ENCODE results near the gene VWF. TPM values are rescaled to one million over a fixed set of nuclear protein-coding genes. Genes with fewer than 3 reads are reported as not detected.
"Not testable (repeated sequence)": the region's sequence is repeated elsewhere in the genome, so short reads cannot be mapped to it uniquely, and the experiment has no call there.

Gene VWF
- total RNA-seq, 1 donor = 13.5 TPM

GRCh38 chr12:6010631-6011350 lies 113.7 kb downstream of the VWF start:
- DNase-seq (ENCODE audit: low read depth in 2 of 3, low spot score in 2 of 3) = not testable (repeated sequence)

- no peak for DNase-seq (ENCODE audit: low read depth in 2 of 3, low spot score in 2 of 3)
Observed at GRCh38 chr12:5997260-5997659, 127.2 kb downstream of the VWF start.

- DNase-seq (ENCODE audit: low read depth in 2 of 3, low spot score in 2 of 3) = no peak
Observed at GRCh38 chr12:5996459-5996858, 128.0 kb downstream of the VWF start.

- no peak for DNase-seq (ENCODE audit: low read depth in 2 of 3, low spot score in 2 of 3)
Observed at GRCh38 chr12:5989621-5990020, 134.8 kb downstream of the VWF start.

GRCh38 chr12:5988659-5989116 lies 135.8 kb downstream of the VWF start:
- peak; percentile 37 to 80 (median 68) for DNase-seq (ENCODE audit: low read depth in 2 of 3, low spot score in 2 of 3)

GRCh38 chr12:5988088-5988487 lies 136.4 kb downstream of the VWF start:
- DNase-seq (ENCODE audit: low read depth in 2 of 3, low spot score in 2 of 3) = no peak

GRCh38 chr12:5987573-5987972 lies 136.9 kb downstream of the VWF start:
- no peak for DNase-seq (ENCODE audit: low read depth in 2 of 3, low spot score in 2 of 3)

GRCh38 chr12:5985471-5985870 lies 139.0 kb downstream of the VWF start:
- no peak for DNase-seq (ENCODE audit: low read depth in 2 of 3, low spot score in 2 of 3)

- no peak for DNase-seq (ENCODE audit: low read depth in 2 of 3, low spot score in 2 of 3)
Observed at GRCh38 chr12:5984873-5985272, 139.6 kb downstream of the VWF start.

GRCh38 chr12:5982106-5982505 lies 142.4 kb downstream of the VWF start:
- DNase-seq (ENCODE audit: low read depth in 2 of 3, low spot score in 2 of 3) = no peak

GRCh38 chr12:5977556-5977955 lies 146.9 kb downstream of the VWF start:
- DNase-seq (ENCODE audit: low read depth in 2 of 3, low spot score in 2 of 3) = no peak

GRCh38 chr12:5976711-5977110 lies 147.8 kb downstream of the VWF start:
- no peak for DNase-seq (ENCODE audit: low read depth in 2 of 3, low spot score in 2 of 3)

- DNase-seq (ENCODE audit: low read depth in 2 of 3, low spot score in 2 of 3) = no peak
Observed at GRCh38 chr12:5976196-5976595, 148.3 kb downstream of the VWF start.

GRCh38 chr12:5973461-5974115 lies 150.9 kb downstream of the VWF start:
- no peak for DNase-seq (ENCODE audit: low read depth in 2 of 3, low spot score in 2 of 3)

- DNase-seq (ENCODE audit: low read depth in 2 of 3, low spot score in 2 of 3) = no peak
Observed at GRCh38 chr12:5972387-5972786, 152.1 kb downstream of the VWF start.

- DNase-seq (ENCODE audit: low read depth in 2 of 3, low spot score in 2 of 3) = no peak
Observed at GRCh38 chr12:5971194-5971850, 153.1 kb downstream of the VWF start.

GRCh38 chr12:5969974-5970690 lies 154.3 kb downstream of the VWF start:
- DNase-seq (ENCODE audit: low read depth in 2 of 3, low spot score in 2 of 3) = no peak

- no peak for DNase-seq (ENCODE audit: low read depth in 2 of 3, low spot score in 2 of 3)
Observed at GRCh38 chr12:5969156-5969973, 155.1 kb downstream of the VWF start.

- no peak for DNase-seq (ENCODE audit: low read depth in 2 of 3, low spot score in 2 of 3)
Observed at GRCh38 chr12:5967645-5968415, 156.6 kb downstream of the VWF start.

Measured in hematopoietic multipotent progenitor cell (in vitro differentiated cells).